H1 (cell line): ENCODE results near the gene EGR1. TPM values are rescaled to one million over a fixed set of nuclear protein-coding genes. Genes with fewer than 3 reads are reported as not detected.

Experiments used
- CBX5 ChIP-seq: fragments of 300-800, 300-1000 bp; sonication (generic); IDR thresholded peaks from 2 replicates; pipeline ENCODE4 v1.7.1; 2016; ENCODE audit warnings: antibody characterized with exemption, low read length, low read depth
- EZH2 ChIP-seq: fragments of 200-600 bp; sonication (generic); IDR thresholded peaks from 2 replicates; pipeline ENCODE4 v1.7.1; 2012; ENCODE audit warnings: low read depth, mild to moderate bottlenecking, moderate library complexity, low read length, inconsistent platforms; ENCODE audit not compliant: severe bottlenecking
- HDAC2 ChIP-seq, 2 experiments: fragments of 300-600 bp in 1 of 2; sonication (generic) in 1 of 2; IDR thresholded peaks; 2 replicates each; pipeline ENCODE4 v1.6.1; 2011 to 2012; ENCODE audit warnings: low read depth in 2 of 2, low read length in 2 of 2, mild to moderate bottlenecking in 2 of 2, moderate library complexity in 2 of 2, borderline replicate concordance in 1 of 2, inconsistent platforms in 1 of 2
- PHF8 ChIP-seq: fragments of 200-600 bp; sonication (generic); conservative IDR thresholded peaks from 2 replicates; pipeline ENCODE4 v1.7.1; 2012; ENCODE audit warnings: low read depth, mild to moderate bottlenecking, inconsistent platforms, low read length, moderate library complexity
- SP2 ChIP-seq: IDR thresholded peaks from 2 replicates; pipeline ENCODE4 v1.6.1; 2012; ENCODE audit warnings: mild to moderate bottlenecking, low read length, inconsistent platforms
- SRF ChIP-seq: IDR thresholded peaks from 2 replicates; pipeline ENCODE4 v1.6.1; 2011; ENCODE audit warnings: mild to moderate bottlenecking, low read depth, low read length, moderate library complexity
- TBP ChIP-seq: IDR thresholded peaks from 2 replicates; pipeline ENCODE4 v1.6.1; 2011; ENCODE audit warnings: low read depth, low read length, improper control_type of control experiment
- USF2 ChIP-seq: IDR thresholded peaks from 2 replicates; pipeline ENCODE4 v1.6.1; 2011; ENCODE audit warnings: low read length, improper control_type of control experiment
- polyA plus RNA-seq, 7 experiments: library from polyadenylated mRNA; depleted of rRNA in 3 of 7; stranded (reverse) in 5 of 7; unstranded in 2 of 7; fragments of >200 nt in 5 of 7; fragments of 200-250 nt in 2 of 7; gene quantifications; 1 replicate in 5 of 7; 2 replicates in 1 of 7; 4 replicates in 1 of 7; pipeline versions ENCODE4 v1.2.1 to v1.2.3, GENCODE V29; 2011 to 2013; ENCODE audit warnings: missing spikeins in 2 of 7, mixed read lengths in 2 of 7
- total RNA-seq: library from RNA; stranded (reverse); fragmentation: NEBNext Ultra II Directional; extraction: Animal tissue kit (Norgen Biotek cat#: 25700); gene quantifications from 2 replicates; pipeline ENCODE4 v1.2.1, GENCODE V29; 2021

The EGR1 gene
- total and polyA plus RNA-seq, 2 of the 8 experiments (the other 6 are each of a cell fraction or from before 2014, with no cell fraction given) = 16.2 to 35.5 TPM

- TF ChIP-seq CBX5 (no peak), EZH2 (no peak), TBP (no peak), SP2 (no peak), USF2 (peak; percentile 11; the same call in 1 of the 2 replicates), SRF (peak; percentile 12; the same call in 1 of the 2 replicates), PHF8 (peak; percentile 39; the same call in 1 of the 2 replicates), HDAC2 (IDR thresholded peaks at IDR 0.05; ENCODE audit: borderline replicate concordance in 1 of 2, low read depth in 2 of 2, low read length in 2 of 2) (no peak)
Measured at GRCh38 chr5:138438724-138439476, 26.4 kb upstream of the EGR1 start, which contains the start of gene REEP2 (continued).
